GM10266 (cell line): ENCODE data around the gene B3GAT2.

Experiments
- DNase-seq: peaks from one replicate; pipeline ENCODE4 v3.0.0; 2012; ENCODE audit errors: extremely low spot score
- TF ChIP-seq, protein P1 (sequence below): IDR thresholded peaks from 2 replicates; pipeline ENCODE4 v1.5.1; 2012; ENCODE audit warnings: mild to moderate bottlenecking, low read depth; ENCODE audit not compliant: control insufficient read depth, insufficient read depth; ENCODE audit errors: missing control alignments

Gene B3GAT2

DNA sequence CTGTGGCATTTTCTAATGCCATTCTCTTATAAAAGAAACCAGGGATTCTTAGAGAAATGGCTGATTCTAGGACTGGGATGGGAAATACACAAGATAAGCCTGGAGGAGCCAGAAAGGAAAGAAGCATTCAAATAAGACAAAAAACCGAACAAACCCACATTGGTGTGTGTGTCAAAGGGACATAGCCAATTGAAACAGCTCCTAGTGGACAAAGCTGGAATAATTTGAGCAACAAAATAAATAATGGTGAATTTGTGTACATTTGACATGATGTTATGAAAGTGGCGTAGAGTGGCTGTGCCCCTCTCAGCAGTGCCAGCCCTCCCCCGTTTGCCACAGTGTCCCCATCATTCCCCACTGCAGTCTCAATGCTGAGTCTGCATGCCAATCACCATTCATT is 55.5 kb downstream of the B3GAT2 start:
- TF ChIP-seq, protein P1, sequence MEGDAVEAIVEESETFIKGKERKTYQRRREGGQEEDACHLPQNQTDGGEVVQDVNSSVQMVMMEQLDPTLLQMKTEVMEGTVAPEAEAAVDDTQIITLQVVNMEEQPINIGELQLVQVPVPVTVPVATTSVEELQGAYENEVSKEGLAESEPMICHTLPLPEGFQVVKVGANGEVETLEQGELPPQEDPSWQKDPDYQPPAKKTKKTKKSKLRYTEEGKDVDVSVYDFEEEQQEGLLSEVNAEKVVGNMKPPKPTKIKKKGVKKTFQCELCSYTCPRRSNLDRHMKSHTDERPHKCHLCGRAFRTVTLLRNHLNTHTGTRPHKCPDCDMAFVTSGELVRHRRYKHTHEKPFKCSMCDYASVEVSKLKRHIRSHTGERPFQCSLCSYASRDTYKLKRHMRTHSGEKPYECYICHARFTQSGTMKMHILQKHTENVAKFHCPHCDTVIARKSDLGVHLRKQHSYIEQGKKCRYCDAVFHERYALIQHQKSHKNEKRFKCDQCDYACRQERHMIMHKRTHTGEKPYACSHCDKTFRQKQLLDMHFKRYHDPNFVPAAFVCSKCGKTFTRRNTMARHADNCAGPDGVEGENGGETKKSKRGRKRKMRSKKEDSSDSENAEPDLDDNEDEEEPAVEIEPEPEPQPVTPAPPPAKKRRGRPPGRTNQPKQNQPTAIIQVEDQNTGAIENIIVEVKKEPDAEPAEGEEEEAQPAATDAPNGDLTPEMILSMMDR, result peak; percentile 10
- DNase-seq, result no peak

DNA sequence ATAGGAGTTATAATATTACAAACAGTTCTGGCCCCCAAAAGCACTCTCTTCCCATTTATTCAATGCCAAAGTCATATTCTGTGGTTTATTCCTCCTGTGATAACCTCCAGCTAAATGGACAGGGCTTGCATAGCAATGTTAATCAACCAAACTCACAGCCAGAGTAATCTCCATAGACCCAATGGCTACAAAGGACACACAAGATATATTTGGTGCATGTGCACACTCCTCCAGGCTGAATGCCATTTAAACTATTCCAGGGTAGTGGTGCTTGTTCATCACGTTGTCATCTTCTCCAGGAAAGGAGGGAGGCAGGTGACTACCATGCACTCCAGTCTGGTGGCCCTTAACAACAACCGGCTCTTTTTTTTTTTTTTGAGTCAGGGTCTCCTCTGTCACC is 56.8 kb downstream of the B3GAT2 start:
- TF ChIP-seq, protein P1, result no peak
- DNase-seq, result no peak

DNA sequence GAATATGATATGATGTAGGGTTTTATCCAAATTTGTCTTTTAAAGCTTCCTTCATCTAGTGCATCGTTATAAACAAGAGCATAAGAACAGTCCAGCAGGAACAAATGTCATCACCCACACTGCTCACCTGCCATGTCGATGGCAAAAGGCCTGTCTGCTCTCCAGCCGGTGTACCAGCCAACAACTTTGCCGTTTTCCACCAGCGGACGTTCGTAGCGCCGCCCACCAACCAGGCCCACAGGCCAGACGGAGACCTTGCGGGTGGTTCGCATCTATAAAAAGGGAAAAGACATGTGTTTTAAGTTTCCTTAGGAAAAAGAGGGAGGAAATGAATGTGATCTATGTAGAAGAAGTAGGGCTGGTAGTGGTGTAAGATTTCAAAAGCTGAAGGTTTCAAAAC is 62.9 kb downstream of the B3GAT2 start:
- DNase-seq, result no peak
- TF ChIP-seq, protein P1, result no peak

DNA sequence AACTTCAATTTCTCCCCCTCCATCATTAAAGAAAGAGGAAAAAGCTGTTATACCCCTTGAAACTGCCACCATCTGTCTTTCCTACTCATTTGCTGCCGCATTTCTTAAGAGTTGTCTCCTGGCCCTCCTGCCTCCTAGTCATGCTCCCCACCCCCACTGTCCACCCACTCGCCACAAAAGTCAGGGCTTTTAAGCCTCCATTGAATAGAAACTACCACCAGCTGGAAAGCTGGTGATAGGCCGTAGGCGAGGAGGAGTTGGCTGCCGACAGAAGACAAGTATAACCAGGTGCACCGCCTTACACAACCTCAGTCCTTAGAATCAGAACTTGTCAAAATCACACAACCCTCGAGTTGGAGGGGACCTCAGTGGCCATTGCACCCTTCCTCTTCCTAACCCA is 67.6 kb downstream of the B3GAT2 start:
- TF ChIP-seq, protein P1, result no peak
- DNase-seq, result no peak

DNA sequence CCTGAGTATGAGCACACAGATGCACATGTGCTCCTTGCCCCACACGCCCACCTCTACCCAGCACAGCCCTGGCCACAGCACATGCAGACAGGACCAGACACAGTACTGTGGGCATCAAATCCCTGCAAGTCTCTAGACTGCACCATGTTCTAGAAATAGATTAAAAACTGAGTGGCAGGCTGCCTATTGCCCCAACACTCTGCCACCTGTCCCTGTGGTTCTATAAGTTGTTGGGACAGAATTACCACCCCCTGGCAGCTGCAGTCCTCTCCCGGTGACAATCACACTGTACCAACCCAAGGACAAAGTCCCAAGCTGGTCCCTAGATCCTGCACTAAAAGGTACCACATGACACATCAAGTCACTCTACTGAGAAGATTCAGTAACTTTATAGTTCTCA is 70.2 kb downstream of the B3GAT2 start:
- no peak for DNase-seq
- TF ChIP-seq, protein P1, result no peak

DNA sequence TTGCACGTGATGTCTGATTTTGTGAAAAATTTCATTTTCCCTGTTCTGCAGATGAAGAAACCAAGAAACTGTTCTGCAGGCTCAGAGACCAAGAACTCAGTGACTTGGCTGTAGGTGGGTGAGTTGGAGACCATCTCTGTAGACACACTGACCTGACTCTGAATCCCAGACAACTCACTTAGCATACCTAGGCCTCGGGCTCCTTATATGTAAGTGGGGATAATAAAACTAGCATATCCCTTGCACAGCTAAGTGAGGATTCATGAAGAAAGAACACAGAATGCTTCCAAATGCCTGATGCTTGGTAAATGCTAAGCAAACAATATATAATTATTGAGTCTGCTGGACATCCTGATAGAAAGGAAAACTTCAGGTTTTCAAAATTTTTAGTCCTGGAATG is 70.8 kb downstream of the B3GAT2 start:
- DNase-seq, result no peak
- TF ChIP-seq, protein P1, result no peak

DNA sequence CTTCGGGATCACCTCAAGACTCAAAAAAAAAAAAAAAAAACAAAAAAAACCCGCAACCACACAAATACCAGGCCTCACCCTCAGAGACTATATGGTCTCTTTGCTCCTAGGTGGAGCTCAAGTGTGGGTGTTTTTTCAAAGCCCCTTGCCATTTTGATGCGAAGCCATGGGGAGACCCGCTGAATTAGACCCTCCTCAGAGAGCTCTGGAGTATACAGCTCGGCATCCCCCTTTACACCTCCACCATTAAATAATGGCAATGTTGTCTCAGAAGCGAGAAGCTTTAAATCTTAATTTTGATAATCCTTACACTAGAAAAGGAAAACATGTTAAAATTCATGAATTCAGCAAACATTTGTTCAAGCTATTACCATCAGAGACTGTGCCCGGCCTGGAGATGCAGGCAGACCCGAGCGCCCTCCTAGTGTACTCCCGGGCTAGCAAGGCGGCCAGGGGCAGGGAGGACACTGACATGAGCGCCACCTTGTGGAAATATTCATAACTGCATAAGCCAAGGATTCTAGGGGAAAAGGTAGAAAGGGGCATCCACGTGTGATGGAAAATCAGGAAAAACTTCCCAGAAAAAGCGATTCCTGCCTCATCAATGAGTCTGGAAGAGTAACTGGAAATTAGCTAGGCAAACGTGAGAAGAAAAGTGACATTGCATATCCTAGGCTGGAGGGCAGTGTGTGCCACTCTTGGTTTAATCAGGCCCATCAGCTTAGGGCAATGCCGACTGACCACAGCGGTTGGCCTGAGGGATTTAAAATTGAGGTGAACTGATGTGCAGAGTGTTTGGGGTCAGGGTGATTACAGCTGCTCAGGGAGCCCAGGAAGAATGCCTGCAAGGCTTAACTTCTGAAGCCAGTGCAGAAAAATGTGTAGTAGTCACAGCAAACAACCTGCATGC is 72.5 kb downstream of the B3GAT2 start:
- TF ChIP-seq, protein P1, result peak; percentile 82
- DNase-seq, result peak; percentile 70
